GM21825 (cell line): ENCODE measurements around the gene STAG3.
"Not testable (repeated sequence)": the region's sequence is repeated elsewhere in the genome, so short reads cannot be mapped to it uniquely, and the experiment has no call there.

Source experiments
- ATAC-seq: cut with Tn5 transposase; IDR thresholded peaks from one replicate; pipeline ENCODE4 v1.9.1; 2021; ENCODE audit warnings: mild to moderate bottlenecking, moderate library complexity; ENCODE audit not compliant: unreplicated experiment

Gene STAG3

GRCh38 chr7:100173806-100174495, 3.8 kb upstream of the STAG3 start:
- ATAC-seq: no peak

GRCh38 chr7:100174582-100174981, 3.1 kb upstream of the STAG3 start:
- ATAC-seq: no peak

- no peak for ATAC-seq
Measured at GRCh38 chr7:100175296-100175935, 2.3 kb upstream of the STAG3 start.

GRCh38 chr7:100176096-100177044, 1.3 kb upstream of the STAG3 start:
- ATAC-seq: no peak

GRCh38 chr7:100180084-100180483, 2.4 kb downstream of the STAG3 start:
- ATAC-seq: not testable (repeated sequence)

GRCh38 chr7:100182616-100183015, 4.9 kb downstream of the STAG3 start:
- ATAC-seq: not testable (repeated sequence)

GRCh38 chr7:100183090-100183489, 5.4 kb downstream of the STAG3 start:
- ATAC-seq: not testable (repeated sequence)

GRCh38 chr7:100185726-100186125, 8.0 kb downstream of the STAG3 start:
- no peak for ATAC-seq

GRCh38 chr7:100189061-100189460, 11.3 kb downstream of the STAG3 start:
- ATAC-seq: no peak

- no peak for ATAC-seq
Measured at GRCh38 chr7:100190048-100190711, 12.5 kb downstream of the STAG3 start.

GRCh38 chr7:100191775-100192174, 14.1 kb downstream of the STAG3 start:
- no peak for ATAC-seq

GRCh38 chr7:100192281-100192862, 14.7 kb downstream of the STAG3 start:
- ATAC-seq: peak; percentile 46

GRCh38 chr7:100192969-100193368, 15.3 kb downstream of the STAG3 start:
- ATAC-seq: no peak

GRCh38 chr7:100195222-100195621, 17.5 kb downstream of the STAG3 start:
- ATAC-seq: no peak

- ATAC-seq: not testable (repeated sequence)
Measured at GRCh38 chr7:100195901-100196322, 18.2 kb downstream of the STAG3 start.

- no peak for ATAC-seq
Measured at GRCh38 chr7:100198266-100198665, 20.5 kb downstream of the STAG3 start.

- no peak for ATAC-seq
Measured at GRCh38 chr7:100200693-100201092, 23.0 kb downstream of the STAG3 start.

- ATAC-seq: no peak
Measured at GRCh38 chr7:100204454-100204853, 26.7 kb downstream of the STAG3 start.

GRCh38 chr7:100208911-100209408, 31.2 kb downstream of the STAG3 start:
- peak; percentile 53 for ATAC-seq

GRCh38 chr7:100209493-100209892, 31.8 kb downstream of the STAG3 start:
- ATAC-seq: no peak
